HEK293 (cell line): Measurements from ENCODE around the gene NRP1.
"Not testable (repeated sequence)": the region's sequence is repeated elsewhere in the genome, so short reads cannot be mapped to it uniquely, and the experiment has no call there.

Experiments
- CTCF ChIA-PET: fragments of 350-600 bp; formaldehyde crosslinking; extraction: SDS; loops from one replicate; lab custom pipeline; 2021; ENCODE audit warnings: antibody characterized with exemption; lab: Yijun Ruan, JAX
- POLR2A ChIA-PET: fragments of 300-600 bp; formaldehyde crosslinking; extraction: SDS; loops from one replicate; lab custom pipeline; 2020; ENCODE audit warnings: antibody characterized with exemption, inconsistent platforms; lab: Yijun Ruan, JAX
- H3K27ac ChIP-seq: fragments of 200-500 bp; sonication (Bioruptor generic); 2 replicates; pipeline ENCODE4 v1.5.1; 2014; ENCODE audit warnings: low read depth, low read length, control low read depth, inconsistent platforms; ENCODE audit errors: extremely low read depth
- H3K36me3 ChIP-seq, 2 experiments: fragments of 200-500 bp in 1 of 2; sonication (Bioruptor generic) in 1 of 2; 1 replicate in 1 of 2; 2 replicates in 1 of 2; pipeline ENCODE4 v1.5.1; 2014 to 2017; ENCODE audit warnings: inconsistent platforms in 2 of 2, low read length in 2 of 2; ENCODE audit not compliant: control insufficient read depth in 2 of 2, insufficient read depth in 1 of 2
- H3K4me1 ChIP-seq: fragments of 200-500 bp; sonication (Bioruptor generic); 2 replicates; pipeline ENCODE4 v1.5.1; 2014; ENCODE audit warnings: mild to moderate bottlenecking, low read length, inconsistent platforms; ENCODE audit not compliant: control insufficient read depth, insufficient read depth
- H3K4me3 ChIP-seq: 2 replicates; pipeline ENCODE4 v1.5.1; 2011; ENCODE audit warnings: low read depth, mild to moderate bottlenecking, control low read depth, low read length, moderate library complexity
- H3K9me3 ChIP-seq: fragments of 200-500 bp; sonication (Bioruptor generic); 2 replicates; pipeline ENCODE4 v1.5.1; 2014; ENCODE audit warnings: low read depth, low read length, inconsistent platforms; ENCODE audit not compliant: control insufficient read depth, insufficient read depth
- EGR2 ChIP-seq: fragments of 450-650 bp; formaldehyde crosslinking; IDR thresholded peaks from 2 replicates; pipeline ENCODE4 v1.5.1; 2016; ENCODE audit warnings: low read depth, missing biosample characterization, missing genetic modification characterization
- GLIS1 ChIP-seq: fragments of 450-650 bp; formaldehyde crosslinking; IDR thresholded peaks from 2 replicates; pipeline ENCODE4 v1.5.1; 2016; ENCODE audit warnings: missing biosample characterization, missing genetic modification characterization
- SP3 ChIP-seq: fragments of 450-650 bp; formaldehyde crosslinking; IDR thresholded peaks from 2 replicates; pipeline ENCODE4 v1.5.1; 2016; ENCODE audit warnings: missing biosample characterization, missing genetic modification characterization
- YY2 ChIP-seq: fragments of 450-650 bp; formaldehyde crosslinking; IDR thresholded peaks from 2 replicates; pipeline ENCODE4 v1.5.1; 2016; ENCODE audit warnings: missing biosample characterization, missing genetic modification characterization
- ZBTB10 ChIP-seq: fragments of 450-650 bp; formaldehyde crosslinking; IDR thresholded peaks from 2 replicates; pipeline ENCODE4 v1.5.1; 2016; ENCODE audit warnings: missing biosample characterization, missing genetic modification characterization
- ZBTB17 ChIP-seq: fragments of 450-650 bp; formaldehyde crosslinking; IDR thresholded peaks from 2 replicates; pipeline ENCODE4 v1.5.1; 2016; ENCODE audit warnings: missing biosample characterization, missing genetic modification characterization
- ZBTB21 ChIP-seq: fragments of 450-650 bp; formaldehyde crosslinking; IDR thresholded peaks from 2 replicates; pipeline ENCODE4 v1.5.1; 2017; ENCODE audit warnings: missing biosample characterization, missing genetic modification characterization
- ZNF184 ChIP-seq: fragments of 450-650 bp; IDR thresholded peaks from 2 replicates; pipeline ENCODE4 v1.5.1; 2018; ENCODE audit warnings: missing biosample characterization, mild to moderate bottlenecking, missing genetic modification characterization
- ZNF239 ChIP-seq: fragments of 450-650 bp; formaldehyde crosslinking; IDR thresholded peaks from 2 replicates; pipeline ENCODE4 v1.5.1; 2016; ENCODE audit warnings: missing biosample characterization, missing genetic modification characterization
- ZNF37A ChIP-seq: fragments of 450-650 bp; IDR thresholded peaks from 2 replicates; pipeline ENCODE4 v1.5.1; 2018; ENCODE audit warnings: missing biosample characterization, missing genetic modification characterization
- ZNF514 ChIP-seq: fragments of 450-650 bp; formaldehyde crosslinking; IDR thresholded peaks from 2 replicates; pipeline ENCODE4 v1.5.1; 2016; ENCODE audit warnings: missing biosample characterization, missing genetic modification characterization
- ZNF664 ChIP-seq: fragments of 450-650 bp; formaldehyde crosslinking; IDR thresholded peaks from 2 replicates; pipeline ENCODE4 v1.5.1; 2016; ENCODE audit warnings: missing biosample characterization, missing genetic modification characterization
- ZNF701 ChIP-seq: fragments of 450-650 bp; formaldehyde crosslinking; IDR thresholded peaks from 2 replicates; pipeline ENCODE4 v1.5.1; 2016; ENCODE audit warnings: missing biosample characterization, missing genetic modification characterization
- ZNF76 ChIP-seq: fragments of 450-650 bp; formaldehyde crosslinking; IDR thresholded peaks from 2 replicates; pipeline ENCODE4; 2016; ENCODE audit warnings: low read depth, missing biosample characterization, missing genetic modification characterization, borderline replicate concordance
- ZNF792 ChIP-seq: fragments of 450-650 bp; formaldehyde crosslinking; IDR thresholded peaks from 2 replicates; pipeline ENCODE4 v1.5.1; 2016; ENCODE audit warnings: missing biosample characterization, missing genetic modification characterization
- ZNF837 ChIP-seq: fragments of 450-650 bp; formaldehyde crosslinking; IDR thresholded peaks from 2 replicates; pipeline ENCODE4 v1.5.1; 2016; ENCODE audit warnings: missing biosample characterization, missing genetic modification characterization
- TF ChIP-seq, protein P1 (sequence below): fragments of 450-650 bp; formaldehyde crosslinking; IDR thresholded peaks from 2 replicates; pipeline ENCODE4 v1.5.1; 2016; ENCODE audit warnings: missing biosample characterization, missing genetic modification characterization
- TF ChIP-seq, protein P2 (sequence below): fragments of 450-650 bp; formaldehyde crosslinking; IDR thresholded peaks from 2 replicates; pipeline ENCODE4 v1.5.1; 2016; ENCODE audit warnings: missing biosample characterization, missing genetic modification characterization, low read depth
- TF ChIP-seq, protein P3 (sequence below): fragments of 450-650 bp; formaldehyde crosslinking; IDR thresholded peaks from 2 replicates; pipeline ENCODE4 v1.5.1; 2016; ENCODE audit warnings: missing biosample characterization, missing genetic modification characterization

The NRP1 gene

GRCh38 chr10:33139181-33139646 is 195.3 kb downstream of the NRP1 start:
- TF ChIP-seq ZNF184 (tag by site-specific recombination) (no peak), ZNF37A (tag by site-specific recombination) (no peak), ZNF664 (tag by site-specific recombination) (no peak), ZNF239 (tag by site-specific recombination) (no peak), ZBTB10 (tag by site-specific recombination) (no peak), ZBTB17 (no peak), ZNF76 (tag by site-specific recombination) (no peak), ZBTB21 (tag by site-specific recombination) (no peak), ZNF514 (tag by site-specific recombination) (no peak), EGR2 (tag by site-specific recombination) (no peak), GLIS1 (tag by site-specific recombination) (no peak), ZNF701 (no peak), SP3 (tag by site-specific recombination) (no peak), YY2 (tag by site-specific recombination) (no peak), ZNF792 (no peak), ZNF837 (tag by site-specific recombination) (no peak)
- TF ChIP-seq, protein P1, sequence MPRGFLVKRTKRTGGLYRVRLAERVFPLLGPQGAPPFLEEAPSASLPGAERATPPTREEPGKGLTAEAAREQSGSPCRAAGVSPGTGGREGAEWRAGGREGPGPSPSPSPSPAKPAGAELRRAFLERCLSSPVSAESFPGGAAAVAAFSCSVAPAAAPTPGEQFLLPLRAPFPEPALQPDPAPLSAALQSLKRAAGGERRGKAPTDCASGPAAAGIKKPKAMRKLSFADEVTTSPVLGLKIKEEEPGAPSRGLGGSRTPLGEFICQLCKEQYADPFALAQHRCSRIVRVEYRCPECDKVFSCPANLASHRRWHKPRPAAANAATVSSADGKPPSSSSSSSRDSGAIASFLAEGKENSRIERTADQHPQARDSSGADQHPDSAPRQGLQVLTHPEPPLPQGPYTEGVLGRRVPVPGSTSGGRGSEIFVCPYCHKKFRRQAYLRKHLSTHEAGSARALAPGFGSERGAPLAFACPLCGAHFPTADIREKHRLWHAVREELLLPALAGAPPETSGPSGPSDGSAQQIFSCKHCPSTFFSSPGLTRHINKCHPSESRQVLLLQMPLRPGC (tag by site-specific recombination), result no peak
- TF ChIP-seq, protein P2, sequence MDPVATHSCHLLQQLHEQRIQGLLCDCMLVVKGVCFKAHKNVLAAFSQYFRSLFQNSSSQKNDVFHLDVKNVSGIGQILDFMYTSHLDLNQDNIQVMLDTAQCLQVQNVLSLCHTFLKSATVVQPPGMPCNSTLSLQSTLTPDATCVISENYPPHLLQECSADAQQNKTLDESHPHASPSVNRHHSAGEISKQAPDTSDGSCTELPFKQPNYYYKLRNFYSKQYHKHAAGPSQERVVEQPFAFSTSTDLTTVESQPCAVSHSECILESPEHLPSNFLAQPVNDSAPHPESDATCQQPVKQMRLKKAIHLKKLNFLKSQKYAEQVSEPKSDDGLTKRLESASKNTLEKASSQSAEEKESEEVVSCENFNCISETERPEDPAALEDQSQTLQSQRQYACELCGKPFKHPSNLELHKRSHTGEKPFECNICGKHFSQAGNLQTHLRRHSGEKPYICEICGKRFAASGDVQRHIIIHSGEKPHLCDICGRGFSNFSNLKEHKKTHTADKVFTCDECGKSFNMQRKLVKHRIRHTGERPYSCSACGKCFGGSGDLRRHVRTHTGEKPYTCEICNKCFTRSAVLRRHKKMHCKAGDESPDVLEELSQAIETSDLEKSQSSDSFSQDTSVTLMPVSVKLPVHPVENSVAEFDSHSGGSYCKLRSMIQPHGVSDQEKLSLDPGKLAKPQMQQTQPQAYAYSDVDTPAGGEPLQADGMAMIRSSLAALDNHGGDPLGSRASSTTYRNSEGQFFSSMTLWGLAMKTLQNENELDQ (tag by site-specific recombination), result no peak
- TF ChIP-seq, protein P3, sequence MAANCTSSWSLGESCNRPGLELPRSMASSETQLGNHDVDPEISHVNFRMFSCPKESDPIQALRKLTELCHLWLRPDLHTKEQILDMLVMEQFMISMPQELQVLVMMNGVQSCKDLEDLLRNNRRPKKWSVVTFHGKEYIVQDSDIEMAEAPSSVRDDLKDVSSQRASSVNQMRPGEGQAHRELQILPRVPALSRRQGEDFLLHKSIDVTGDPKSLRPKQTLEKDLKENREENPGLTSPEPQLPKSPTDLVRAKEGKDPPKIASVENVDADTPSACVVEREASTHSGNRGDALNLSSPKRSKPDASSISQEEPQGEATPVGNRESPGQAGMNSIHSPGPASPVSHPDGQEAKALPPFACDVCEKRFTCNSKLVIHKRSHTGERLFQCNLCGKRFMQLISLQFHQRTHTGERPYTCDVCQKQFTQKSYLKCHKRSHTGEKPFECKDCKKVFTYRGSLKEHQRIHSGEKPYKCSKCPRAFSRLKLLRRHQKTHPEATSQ (tag by site-specific recombination), result no peak
- H3K4me1 ChIP-seq, result no peaks in the 10 kb centered on the region
- ChIA-PET CTCF (interaction anchor here (0.7 to 1.6 kb wide), 3 partner anchors 23 to 48 kb away, joined by 3 to 5 read pairs (median 3); no protein-coding TSS in a partner anchor), POLR2A (no interaction called here)
- H3K4me3 ChIP-seq, result no peak overlapping the region
- H3K9me3 ChIP-seq, result no peaks in the 10 kb centered on the region
- no peak overlapping the region for H3K27ac ChIP-seq
- H3K36me3 ChIP-seq, result no peaks in the 10 kb centered on the region

DNA sequence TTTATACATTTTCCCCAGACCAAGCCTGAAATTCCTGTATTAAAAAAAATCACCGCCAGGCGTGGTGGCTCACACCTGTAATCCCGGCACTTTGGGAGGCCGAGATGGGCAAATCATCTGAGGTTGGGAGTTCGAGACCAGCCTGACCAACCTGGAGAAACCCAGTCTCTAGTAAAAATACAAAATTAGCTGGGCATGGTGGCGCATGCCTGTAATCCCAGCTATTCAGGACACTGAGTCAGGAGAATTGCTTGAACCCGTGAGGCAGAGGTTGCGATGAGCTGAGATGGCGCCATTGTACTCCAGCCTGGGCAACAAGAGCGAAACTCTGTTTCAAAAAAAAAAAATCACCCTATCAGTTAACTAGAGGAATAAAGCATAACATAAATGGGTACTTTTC is 195.8 kb downstream of the NRP1 start:
- H3K27ac ChIP-seq, H3K36me3 ChIP-seq, H3K9me3 ChIP-seq, H3K4me1 ChIP-seq, H3K4me3 ChIP-seq, POLR2A ChIA-PET: not testable (repeated sequence)
- CTCF ChIA-PET, result interaction anchor here (0.7 to 1.6 kb wide), 2 partner anchors 22 to 28 kb away, joined by 3 to 5 read pairs; no protein-coding TSS in a partner anchor
